ENCODE results near the gene PPFIBP2.

DNA sequence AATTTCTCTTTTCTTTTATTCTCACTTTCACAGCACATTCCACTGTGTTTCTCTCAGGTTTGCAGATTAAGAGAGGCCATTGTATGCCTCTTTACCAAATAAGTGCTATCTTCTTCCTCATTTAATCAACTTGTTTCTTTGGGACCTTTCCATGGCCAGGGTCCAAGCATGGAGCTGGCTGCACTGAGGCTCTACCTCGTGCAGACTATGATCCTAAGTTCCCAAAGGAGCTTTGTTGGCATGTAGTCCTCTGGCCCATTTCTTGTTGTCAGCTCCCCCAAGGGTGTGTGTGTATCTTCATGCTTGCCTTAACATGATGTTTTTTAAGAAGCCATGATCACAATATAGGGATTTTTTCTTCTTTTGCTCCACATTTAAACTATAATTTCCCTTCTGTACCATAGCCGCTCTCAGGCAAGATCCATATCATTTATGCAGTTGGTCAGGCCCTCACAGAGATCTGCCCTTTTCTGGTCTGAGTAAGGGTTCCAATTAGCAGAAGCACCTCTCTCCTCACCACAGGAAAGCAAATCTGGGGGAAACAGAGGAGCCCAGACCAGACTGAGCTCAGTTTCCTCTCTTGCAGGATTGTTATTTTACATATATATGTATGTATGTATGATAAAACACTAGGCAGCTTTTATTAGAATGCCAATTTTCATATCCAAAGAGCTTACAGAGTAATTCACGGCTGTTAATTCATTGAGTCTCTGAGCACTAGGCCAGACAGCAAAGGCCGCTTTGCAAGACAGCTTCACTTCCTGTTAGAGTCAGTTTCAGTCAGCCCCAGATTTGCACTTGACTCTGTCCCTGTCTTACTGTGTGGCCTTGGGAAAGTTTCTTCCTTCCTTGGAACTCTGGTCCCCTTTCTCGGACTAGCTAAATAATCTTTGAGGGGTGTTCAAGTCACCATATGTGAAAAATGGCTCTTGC, 125.2 kb downstream of the PPFIBP2 start:
- no peak for TF ChIP-seq POLR2AphosphoS5 (IDR thresholded peaks at IDR 0.05)
- TF ChIP-seq, protein P1, sequence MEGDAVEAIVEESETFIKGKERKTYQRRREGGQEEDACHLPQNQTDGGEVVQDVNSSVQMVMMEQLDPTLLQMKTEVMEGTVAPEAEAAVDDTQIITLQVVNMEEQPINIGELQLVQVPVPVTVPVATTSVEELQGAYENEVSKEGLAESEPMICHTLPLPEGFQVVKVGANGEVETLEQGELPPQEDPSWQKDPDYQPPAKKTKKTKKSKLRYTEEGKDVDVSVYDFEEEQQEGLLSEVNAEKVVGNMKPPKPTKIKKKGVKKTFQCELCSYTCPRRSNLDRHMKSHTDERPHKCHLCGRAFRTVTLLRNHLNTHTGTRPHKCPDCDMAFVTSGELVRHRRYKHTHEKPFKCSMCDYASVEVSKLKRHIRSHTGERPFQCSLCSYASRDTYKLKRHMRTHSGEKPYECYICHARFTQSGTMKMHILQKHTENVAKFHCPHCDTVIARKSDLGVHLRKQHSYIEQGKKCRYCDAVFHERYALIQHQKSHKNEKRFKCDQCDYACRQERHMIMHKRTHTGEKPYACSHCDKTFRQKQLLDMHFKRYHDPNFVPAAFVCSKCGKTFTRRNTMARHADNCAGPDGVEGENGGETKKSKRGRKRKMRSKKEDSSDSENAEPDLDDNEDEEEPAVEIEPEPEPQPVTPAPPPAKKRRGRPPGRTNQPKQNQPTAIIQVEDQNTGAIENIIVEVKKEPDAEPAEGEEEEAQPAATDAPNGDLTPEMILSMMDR (IDR thresholded peaks at IDR 0.05): no peak
- no peak for TF ChIP-seq POLR2A (IDR thresholded peaks at IDR 0.05)
